ENCODE results near the gene C5orf63. TPM values are rescaled to one million over a fixed set of nuclear protein-coding genes. Genes with fewer than 3 reads are reported as not detected.

The C5orf63 gene
- total RNA-seq, 1 donor from 2014 or later = 5.1 TPM

- DNase-seq (ENCODE audit: extremely low spot score, unreplicated experiment) = peak; percentile 96
- Mint-ChIP-seq H3K9me3 (no peaks in the 10 kb centered on the region), H3K4me1 (ENCODE audit: unreplicated experiment) (peaks cover 13% of the 10 kb centered on the region), H3K36me3 (no peaks in the 10 kb centered on the region), H3K4me3 (peak within 1 kb of the TSS; percentile 92), H3K27ac (peak within 1 kb of the TSS; percentile 62), H3K27me3 (peaks cover 55% of the 10 kb centered on the region)
- peak; percentile 50 for TF ChIP-seq CTCF (conservative IDR thresholded peaks at IDR 0.05)
These were observed 42.8 kb downstream of the C5orf63 start, which contains the start of gene MARCHF3 for GRCh38 chr5:127030259-127031146. MARCHF3 (minus strand) TSS chr5:127030558; CDS start chr5:126918171, 112,387 bp downstream.

- Mint-ChIP-seq H3K36me3 (no peaks in the 10 kb centered on the region), H3K9me3 (no peaks in the 10 kb centered on the region), H3K27me3 (peaks cover 54% of the 10 kb centered on the region), H3K4me1 (ENCODE audit: unreplicated experiment) (peaks cover 14% of the 10 kb centered on the region), H3K4me3 (peak overlapping the region; percentile 90), H3K27ac (peak overlapping the region; percentile 62)
- peak; percentile 71 for TF ChIP-seq CTCF (conservative IDR thresholded peaks at IDR 0.05)
- DNase-seq (ENCODE audit: extremely low spot score, unreplicated experiment) = peak; percentile 71
These were observed 43.6 kb downstream of the C5orf63 start for GRCh38 chr5:127029581-127030258.

GRCh38 chr5:127028822-127029457, 44.4 kb downstream of the C5orf63 start:
- Mint-ChIP-seq H3K27ac (peak overlapping the region; percentile 62), H3K4me3 (peak overlapping the region; percentile 90), H3K9me3 (no peaks in the 10 kb centered on the region), H3K36me3 (no peaks in the 10 kb centered on the region), H3K4me1 (ENCODE audit: unreplicated experiment) (peaks cover 14% of the 10 kb centered on the region), H3K27me3 (peaks cover 51% of the 10 kb centered on the region)
- TF ChIP-seq CTCF (conservative IDR thresholded peaks at IDR 0.05) = no peak
- no peak for DNase-seq (ENCODE audit: extremely low spot score, unreplicated experiment)

- Mint-ChIP-seq H3K4me1 (ENCODE audit: unreplicated experiment) (peaks cover 14% of the 10 kb centered on the region), H3K4me3 (no peak overlapping the region), H3K36me3 (no peaks in the 10 kb centered on the region), H3K27me3 (peaks cover 40% of the 10 kb centered on the region), H3K9me3 (no peaks in the 10 kb centered on the region), H3K27ac (no peak overlapping the region)
- no peak for DNase-seq (ENCODE audit: extremely low spot score, unreplicated experiment)
- no peak for TF ChIP-seq CTCF (conservative IDR thresholded peaks at IDR 0.05)
These were observed 45.8 kb downstream of the C5orf63 start for GRCh38 chr5:127027539-127027938.

GRCh38 chr5:127026166-127026565, 47.1 kb downstream of the C5orf63 start:
- Mint-ChIP-seq H3K9me3 (no peaks in the 10 kb centered on the region), H3K27me3 (peaks cover 34% of the 10 kb centered on the region), H3K36me3 (no peaks in the 10 kb centered on the region), H3K4me1 (ENCODE audit: unreplicated experiment) (peaks cover 14% of the 10 kb centered on the region), H3K4me3 (no peak overlapping the region), H3K27ac (no peak overlapping the region)
- TF ChIP-seq CTCF (conservative IDR thresholded peaks at IDR 0.05) = no peak
- DNase-seq (ENCODE audit: extremely low spot score, unreplicated experiment) = no peak

Data from type B pancreatic cell (in vitro differentiated cells).